RPMI7951 (cell line): ENCODE measurements around the gene CD58. TPM values are rescaled to one million over a fixed set of nuclear protein-coding genes. Genes with fewer than 3 reads are reported as not detected.
"Not testable (repeated sequence)": the region's sequence is repeated elsewhere in the genome, so short reads cannot be mapped to it uniquely, and the experiment has no call there.

Experiments used
- DNase-seq: peaks from one replicate; pipeline ENCODE4 v3.0.0-alpha.2; 2012; ENCODE audit warnings: low read depth
- total RNA-seq: library from RNA; depleted of rRNA; stranded (reverse); fragments of >200 nt; shearing (Covaris generic); gene quantifications from 2 replicates; pipeline ENCODE4 v1.2.3, GENCODE V29; 2014

CD58 gene
- total RNA-seq, 1 experiment from 2014 or later, result 111 TPM

GRCh38 chr1:116591951-116592605 is 21.3 kb upstream of the CD58 start:
- DNase-seq, result not testable (repeated sequence)

GRCh38 chr1:116591006-116591950 is 20.5 kb upstream of the CD58 start:
- not testable (repeated sequence) for DNase-seq

GRCh38 chr1:116590359-116591005 is 19.7 kb upstream of the CD58 start:
- not testable (repeated sequence) for DNase-seq

GRCh38 chr1:116589101-116589735 is 18.4 kb upstream of the CD58 start:
- peak; percentile 49 for DNase-seq

- DNase-seq, result no peak
These were observed 16.8 kb upstream of the CD58 start for GRCh38 chr1:116587501-116588227.

GRCh38 chr1:116586741-116587143 is 15.9 kb upstream of the CD58 start:
- peak; percentile 79 for DNase-seq

GRCh38 chr1:116585886-116586285 is 15.1 kb upstream of the CD58 start:
- no peak for DNase-seq

GRCh38 chr1:116581323-116581885 is 10.6 kb upstream of the CD58 start:
- no peak for DNase-seq

GRCh38 chr1:116580446-116581322 is 9.9 kb upstream of the CD58 start:
- peak; percentile 64 for DNase-seq

GRCh38 chr1:116579259-116579875 is 8.5 kb upstream of the CD58 start:
- DNase-seq, result no peak

- no peak for DNase-seq
These were observed 7.8 kb upstream of the CD58 start for GRCh38 chr1:116578581-116578980.

GRCh38 chr1:116577759-116578314 is 7.0 kb upstream of the CD58 start:
- no peak for DNase-seq

GRCh38 chr1:116574581-116575291 is 3.9 kb upstream of the CD58 start:
- peak; percentile 68 for DNase-seq

GRCh38 chr1:116573431-116574095 is 2.7 kb upstream of the CD58 start:
- peak; percentile 9 for DNase-seq

GRCh38 chr1:116572771-116573430 is 2.1 kb upstream of the CD58 start:
- DNase-seq, result no peak

- DNase-seq, result no peak
These were observed 1.3 kb upstream of the CD58 start for GRCh38 chr1:116572099-116572498.

- DNase-seq, result peak; percentile 32
These were observed 541 bp upstream of the CD58 start for GRCh38 chr1:116571215-116571919.
